A549 (cell line): ENCODE data around the gene ZNF423. TPM values are rescaled to one million over a fixed set of nuclear protein-coding genes. Genes with fewer than 3 reads are reported as not detected.

ENCODE experiments used
- ATAC-seq, 2 experiments: fragments of 200-7000 bp in 1 of 2; fragments of >200 bp in 1 of 2; cut with Nextera tagmentation in 1 of 2; cut with Tn5 transposase in 1 of 2; 3 replicates each; pipeline versions ENCODE4 v1.8.0 to v1.9.1; 2018 to 2020; ENCODE audit warnings: mild to moderate bottlenecking in 1 of 2, moderate library complexity in 1 of 2
- CTCF ChIA-PET: fragments of 300-600 bp; sonication (Branson Sonifier 250); formaldehyde crosslinking; extraction: SDS; loops from one replicate; lab custom pipeline; 2021; ENCODE audit warnings: antibody characterized with exemption, inconsistent platforms; lab: Yijun Ruan, JAX
- POLR2A ChIA-PET: fragments of 350-600 bp; formaldehyde crosslinking; extraction: SDS; loops from one replicate; lab custom pipeline; 2021; ENCODE audit warnings: antibody characterized with exemption, inconsistent platforms; lab: Yijun Ruan, JAX
- DNase-seq, 2 experiments: peaks; one replicate each; pipeline versions ENCODE4 v3.0.0 to v3.0.0-alpha.2; 2011 to 2016; ENCODE audit warnings: low read depth in 1 of 2, low spot score in 1 of 2
- FAIRE-seq: peaks from 2 replicates; lab custom pipeline; 2011; peaks lifted over from hg19 to GRCh38; lab: Jason Lieb, UNC
- H3K27ac ChIP-seq, 2 experiments: fragments of >200 bp; sonication (Bioruptor Twin); formaldehyde crosslinking; 3 replicates each; pipeline ENCODE4 v1.5.1; 2016 to 2017
- H3K4me1 ChIP-seq: fragments of >200 bp; sonication (Bioruptor Twin); formaldehyde crosslinking; 3 replicates; pipeline ENCODE4 v1.6.1; 2016
- H3K4me2 ChIP-seq: fragments of >200 bp; sonication (Bioruptor Twin); formaldehyde crosslinking; 3 replicates; pipeline ENCODE4 v1.6.1; 2016
- H3K4me3 ChIP-seq: fragments of >200 bp; sonication (Bioruptor Twin); formaldehyde crosslinking; 3 replicates; pipeline ENCODE4 v1.5.1; 2016
- H3K9me3 ChIP-seq: fragments of >200 bp; sonication (Bioruptor Twin); formaldehyde crosslinking; 3 replicates; pipeline ENCODE4 v1.6.1; 2016
- BHLHE40 ChIP-seq: IDR thresholded peaks from 2 replicates; pipeline ENCODE4 v1.6.1; 2012; ENCODE audit warnings: low read depth, low read length, inconsistent platforms
- CHD2 ChIP-seq: fragments of 150-350 bp; IDR thresholded peaks from 2 replicates; pipeline ENCODE4 v1.6.1; 2014; ENCODE audit warnings: low read length; ENCODE audit not compliant: partially characterized antibody
- CHD4 ChIP-seq: fragments of 200-600 bp; sonication (generic); IDR thresholded peaks from 2 replicates; pipeline ENCODE4 v1.6.1; 2016; ENCODE audit warnings: antibody characterized with exemption, mild to moderate bottlenecking, borderline replicate concordance
- ESRRA ChIP-seq: fragments of 150-350 bp; IDR thresholded peaks from 2 replicates; pipeline ENCODE4 v1.6.1; 2014; ENCODE audit warnings: mild to moderate bottlenecking, low read length, borderline replicate concordance
- HDAC2 ChIP-seq: fragments of 200-600 bp; sonication (generic); IDR thresholded peaks from 2 replicates; pipeline ENCODE4 v1.6.1; 2016
- HEYL ChIP-seq: fragments of 250-450 bp; sonication (Bioruptor Pico); IDR thresholded peaks from 2 replicates; pipeline ENCODE4 v1.8.0; 2021; ENCODE audit warnings: mild to moderate bottlenecking, moderate library complexity
- HOXB13 ChIP-seq: fragments of 250-450 bp; sonication (Bioruptor Pico); IDR thresholded peaks from 2 replicates; pipeline ENCODE4 v1.5.0; 2020; ENCODE audit warnings: low read depth, mild to moderate bottlenecking, moderate library complexity
- JUNB ChIP-seq: fragments of >200 bp; sonication (Bioruptor Twin); formaldehyde crosslinking; IDR thresholded peaks from 2 replicates; pipeline ENCODE4 v1.6.1; 2016
- KDM1A ChIP-seq: fragments of 200-600 bp; sonication (generic); IDR thresholded peaks from 2 replicates; pipeline ENCODE4 v1.6.1; 2016; ENCODE audit warnings: low read depth, mild to moderate bottlenecking
- KDM5A ChIP-seq: fragments of 200-600 bp; sonication (generic); IDR thresholded peaks from 2 replicates; pipeline ENCODE4 v1.6.1; 2016; ENCODE audit warnings: antibody characterized with exemption, mild to moderate bottlenecking
- MAZ ChIP-seq: fragments of 150-350 bp; IDR thresholded peaks from 2 replicates; pipeline ENCODE4 v1.6.1; 2014; ENCODE audit warnings: antibody characterized with exemption, low read depth, low read length, borderline replicate concordance
- NFE2L2 ChIP-seq: fragments of 150-350 bp; conservative IDR thresholded peaks from 2 replicates; pipeline ENCODE4 v1.6.1; 2014; ENCODE audit warnings: low read length
- RCOR1 ChIP-seq: fragments of 150-350 bp; IDR thresholded peaks from 2 replicates; pipeline ENCODE4 v1.6.1; 2014; ENCODE audit warnings: antibody characterized with exemption, low read length, low read depth
- TFCP2L1 ChIP-seq: fragments of 250-450 bp; sonication (Bioruptor Pico); IDR thresholded peaks from 2 replicates; pipeline ENCODE4 v1.5.0; 2021; ENCODE audit warnings: mild to moderate bottlenecking
- ZNF302 ChIP-seq: fragments of 250-450 bp; sonication (Bioruptor Pico); IDR thresholded peaks from 2 replicates; pipeline ENCODE4 v1.9.0; 2021; ENCODE audit warnings: inconsistent platforms, mild to moderate bottlenecking, moderate library complexity
- ZSCAN20 ChIP-seq: fragments of 250-450 bp; sonication (Bioruptor Pico); IDR thresholded peaks from 2 replicates; pipeline ENCODE4 v1.8.0; 2022; ENCODE audit warnings: mild to moderate bottlenecking, moderate library complexity
- WGBS: methylation state at CpG from one replicate; pipeline ENCODE4 v1.1.6; 2017; ENCODE audit errors: missing lambda C conversion rate; 5-methylcytosine and 5-hydroxymethylcytosine counted together
- polyA plus RNA-seq, 4 experiments: library from polyadenylated mRNA; depleted of rRNA in 3 of 4; stranded (reverse); fragments of >200 nt; fragmentation: RNase III in 1 of 4; extraction: RNeasy Plus Mini Kit Qiagen cat#74134 plus additional on column Dnase treatment in 1 of 4; gene quantifications; 2 replicates in 3 of 4; 3 replicates in 1 of 4; pipeline ENCODE4 v1.2.3, GENCODE V29; 2011 to 2017
- TF ChIP-seq, protein P1 (sequence below): fragments of 250-450 bp; sonication (Bioruptor Pico); IDR thresholded peaks from 2 replicates; pipeline ENCODE4 v1.5.0; 2020; ENCODE audit warnings: low read depth, mild to moderate bottlenecking, moderate library complexity
- TF ChIP-seq, protein P2 (sequence below): IDR thresholded peaks from 2 replicates; pipeline ENCODE4 v1.6.1; 2012
- TF ChIP-seq, protein P3 (sequence below): fragments of 150-350 bp; IDR thresholded peaks from 2 replicates; pipeline ENCODE4 v1.6.1; 2014; ENCODE audit warnings: low read depth, mild to moderate bottlenecking, low read length
- TF ChIP-seq, protein P4 (sequence below): fragments of 250-450 bp; sonication (Bioruptor Pico); IDR thresholded peaks from 2 replicates; pipeline ENCODE4 v1.5.0; 2021; ENCODE audit warnings: mild to moderate bottlenecking, moderate library complexity, borderline replicate concordance

Gene ZNF423
- polyA plus RNA-seq, 2 of the 4 experiments (the other 2 are of a cell fraction) = 0.04 to 0.10 TPM

DNA sequence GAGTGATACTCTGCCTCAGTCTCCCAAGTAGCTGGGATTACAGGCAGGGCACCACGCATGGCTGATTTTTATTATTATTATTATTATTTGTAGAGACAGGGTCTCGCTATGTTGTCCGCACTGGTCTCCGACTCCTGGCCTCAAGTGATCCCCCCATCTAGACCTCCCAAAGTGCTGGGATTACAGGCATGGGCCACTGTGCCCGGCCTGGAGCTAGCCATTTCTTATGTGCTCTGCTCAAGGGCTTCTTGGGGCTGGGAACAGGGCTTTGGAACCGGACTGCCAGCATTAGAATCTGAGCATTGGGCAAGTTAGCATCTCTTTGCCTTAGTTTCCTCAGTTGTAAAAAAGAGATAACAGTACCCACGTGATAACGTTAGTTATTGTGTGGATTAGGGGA, 371.0 kb downstream of the ZNF423 start:
- CTCF ChIA-PET = no interaction called here
- DNase-seq = no peak
- H3K4me3 ChIP-seq = no peak overlapping the region
- H3K4me1 ChIP-seq = no peaks in the 10 kb centered on the region
- H3K4me2 ChIP-seq = no peak overlapping the region; the same call in 2 of the 3 replicates
- FAIRE-seq = no peak
- POLR2A ChIA-PET = no interaction called here
- no peak for ATAC-seq
- H3K9me3 ChIP-seq = no peaks in the 10 kb centered on the region
- H3K27ac ChIP-seq = no peak overlapping the region
- TF ChIP-seq, protein P1, sequence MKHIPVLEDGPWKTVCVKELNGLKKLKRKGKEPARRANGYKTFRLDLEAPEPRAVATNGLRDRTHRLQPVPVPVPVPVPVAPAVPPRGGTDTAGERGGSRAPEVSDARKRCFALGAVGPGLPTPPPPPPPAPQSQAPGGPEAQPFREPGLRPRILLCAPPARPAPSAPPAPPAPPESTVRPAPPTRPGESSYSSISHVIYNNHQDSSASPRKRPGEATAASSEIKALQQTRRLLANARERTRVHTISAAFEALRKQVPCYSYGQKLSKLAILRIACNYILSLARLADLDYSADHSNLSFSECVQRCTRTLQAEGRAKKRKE (CRISPR knock-in tag) = no peak
- TF ChIP-seq RCOR1 = no peak
- TF ChIP-seq ZNF302 = no peak
- TF ChIP-seq HEYL (CRISPR knock-in tag) = no peak
- TF ChIP-seq CHD2 = no peak
- TF ChIP-seq, protein P2, sequence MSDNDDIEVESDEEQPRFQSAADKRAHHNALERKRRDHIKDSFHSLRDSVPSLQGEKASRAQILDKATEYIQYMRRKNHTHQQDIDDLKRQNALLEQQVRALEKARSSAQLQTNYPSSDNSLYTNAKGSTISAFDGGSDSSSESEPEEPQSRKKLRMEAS = no peak
- no peak for TF ChIP-seq ESRRA
- TF ChIP-seq, protein P3, sequence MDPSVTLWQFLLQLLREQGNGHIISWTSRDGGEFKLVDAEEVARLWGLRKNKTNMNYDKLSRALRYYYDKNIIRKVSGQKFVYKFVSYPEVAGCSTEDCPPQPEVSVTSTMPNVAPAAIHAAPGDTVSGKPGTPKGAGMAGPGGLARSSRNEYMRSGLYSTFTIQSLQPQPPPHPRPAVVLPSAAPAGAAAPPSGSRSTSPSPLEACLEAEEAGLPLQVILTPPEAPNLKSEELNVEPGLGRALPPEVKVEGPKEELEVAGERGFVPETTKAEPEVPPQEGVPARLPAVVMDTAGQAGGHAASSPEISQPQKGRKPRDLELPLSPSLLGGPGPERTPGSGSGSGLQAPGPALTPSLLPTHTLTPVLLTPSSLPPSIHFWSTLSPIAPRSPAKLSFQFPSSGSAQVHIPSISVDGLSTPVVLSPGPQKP = no peak
- TF ChIP-seq, protein P4, sequence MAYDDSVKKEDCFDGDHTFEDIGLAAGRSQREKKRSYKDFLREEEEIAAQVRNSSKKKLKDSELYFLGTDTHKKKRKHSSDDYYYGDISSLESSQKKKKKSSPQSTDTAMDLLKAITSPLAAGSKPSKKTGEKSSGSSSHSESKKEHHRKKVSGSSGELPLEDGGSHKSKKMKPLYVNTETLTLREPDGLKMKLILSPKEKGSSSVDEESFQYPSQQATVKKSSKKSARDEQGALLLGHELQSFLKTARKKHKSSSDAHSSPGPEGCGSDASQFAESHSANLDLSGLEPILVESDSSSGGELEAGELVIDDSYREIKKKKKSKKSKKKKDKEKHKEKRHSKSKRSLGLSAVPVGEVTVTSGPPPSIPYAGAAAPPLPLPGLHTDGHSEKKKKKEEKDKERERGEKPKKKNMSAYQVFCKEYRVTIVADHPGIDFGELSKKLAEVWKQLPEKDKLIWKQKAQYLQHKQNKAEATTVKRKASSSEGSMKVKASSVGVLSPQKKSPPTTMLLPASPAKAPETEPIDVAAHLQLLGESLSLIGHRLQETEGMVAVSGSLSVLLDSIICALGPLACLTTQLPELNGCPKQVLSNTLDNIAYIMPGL = no peak
- TF ChIP-seq JUNB = no peak
- TF ChIP-seq TFCP2L1 (CRISPR knock-in tag) = no peak
- no peak for TF ChIP-seq CHD4
- no peak for TF ChIP-seq KDM5A
- TF ChIP-seq NFE2L2 = no peak
- no peak for TF ChIP-seq HOXB13 (CRISPR knock-in tag)
- TF ChIP-seq, all 56 proteins: peak for 0
- whole genome bisulfite sequencing = 62% methylated on average over 8 of the region's 8 CpGs

DNA sequence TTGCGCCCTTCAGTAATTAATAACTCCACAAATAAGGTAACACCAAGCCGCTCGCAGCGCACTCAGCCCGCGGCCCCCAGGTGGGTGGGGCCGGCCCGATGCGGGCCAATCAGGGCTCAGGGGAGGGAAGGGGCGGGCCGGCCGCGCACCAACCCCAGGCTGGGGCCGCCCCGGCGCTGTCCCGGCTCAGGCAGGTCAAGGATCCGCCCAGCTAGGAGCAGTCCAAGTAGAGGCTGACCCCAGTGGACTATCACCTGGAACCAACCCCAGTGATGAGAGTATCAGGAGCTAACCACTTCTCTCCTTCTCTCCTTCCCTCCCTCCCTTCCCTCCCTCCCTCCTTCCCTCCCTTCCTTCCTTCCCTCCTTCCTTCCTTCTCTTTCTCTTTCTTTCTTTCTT, 371.5 kb downstream of the ZNF423 start:
- FAIRE-seq = no peak
- H3K4me1 ChIP-seq = no peaks in the 10 kb centered on the region
- peak overlapping the region; percentile 51 for H3K4me2 ChIP-seq
- no peaks in the 10 kb centered on the region for H3K9me3 ChIP-seq
- ChIA-PET CTCF (no interaction called here), POLR2A (no interaction called here)
- WGBS = 5% methylated on average over 17 of the region's 18 CpGs
- peak; percentile 87 to 99 for ATAC-seq
- DNase-seq = peak in 1 of 2 experiments; percentile 46
- H3K27ac ChIP-seq = no peak overlapping the region
- TF ChIP-seq ZSCAN20 (CRISPR knock-in tag) (no peak), BHLHE40 (no peak), KDM1A (no peak), HDAC2 (no peak), MAZ (no peak)
- TF ChIP-seq, protein P3 = no peak
- peak overlapping the region; percentile 17 for H3K4me3 ChIP-seq
